Measurements from ENCODE around the gene TBPL1. TPM values are rescaled to one million over a fixed set of nuclear protein-coding genes. Genes with fewer than 3 reads are reported as not detected.

TBPL1 gene
- total RNA-seq, 4 donors from 2014 or later = 4.8 to 14.9 (median 6.6) TPM

- H3K27me3 ChIP-seq = no peaks in the 10 kb centered on the region
- no peak overlapping the region for H3K4me3 ChIP-seq
- H3K9me3 ChIP-seq = no peaks in the 10 kb centered on the region
- WGBS, 2 donors = 78 to 80% methylated on average over 2 of the region's 2 CpGs
- H3K4me1 ChIP-seq = peaks cover 0 to 9% (median 0%) of the 10 kb centered on the region in 4 donors
- DNase-seq (ENCODE audit: low spot score in 2 of 2) = no peak
- no peaks in the 10 kb centered on the region for H3K36me3 ChIP-seq
- no peak overlapping the region for H3K27ac ChIP-seq
- TF ChIP-seq CTCF (IDR thresholded peaks at IDR 0.05) (no peak), EP300 (IDR thresholded peaks at IDR 0.05) (no peak), POLR2A (IDR thresholded peaks at IDR 0.05) (no peak)
Measured at GRCh38 chr6:133948472-133948871, 4.6 kb upstream of the TBPL1 start.

GRCh38 chr6:133951227-133951626, 1.8 kb upstream of the TBPL1 start:
- Histone ChIP-seq H3K27ac (peak overlapping the region; percentile 83 to 98 (median 98)), H3K4me3 (peak overlapping the region in 3 of 4 donors; percentile 57 to 97 (median 78)), H3K36me3 (no peaks in the 10 kb centered on the region), H3K4me1 (peaks cover 0 to 33% (median 0%) of the 10 kb centered on the region in 4 donors), H3K27me3 (no peaks in the 10 kb centered on the region), H3K9me3 (no peaks in the 10 kb centered on the region)
- WGBS, 2 donors = 74 to 78% methylated on average over 4 of the region's 4 CpGs
- TF ChIP-seq POLR2A (IDR thresholded peaks at IDR 0.05) (no peak), CTCF (IDR thresholded peaks at IDR 0.05) (no peak), EP300 (IDR thresholded peaks at IDR 0.05) (no peak)
- no peak for DNase-seq (ENCODE audit: low spot score in 2 of 2)

GRCh38 chr6:133951881-133952814, 876 bp upstream of the TBPL1 start:
- Histone ChIP-seq H3K36me3 (no peaks in the 10 kb centered on the region), H3K4me1 (peaks cover 0 to 39% (median 0%) of the 10 kb centered on the region in 4 donors), H3K27ac (peak overlapping the region; percentile 83 to 98 (median 98)), H3K27me3 (no peaks in the 10 kb centered on the region), H3K9me3 (no peaks in the 10 kb centered on the region), H3K4me3 (peak overlapping the region; percentile 57 to 97 (median 80))
- DNase-seq (ENCODE audit: low spot score in 2 of 2) = peak; percentile 48 to 65
- TF ChIP-seq EP300 (IDR thresholded peaks at IDR 0.05) (peak in 1 of 2 donors; percentile 36), POLR2A (IDR thresholded peaks at IDR 0.05) (no peak), CTCF (IDR thresholded peaks at IDR 0.05) (peak; percentile 31 to 68 (median 42))
- WGBS, 2 donors = 1 to 2% methylated on average over 56 to 59 of the region's 65 CpGs

GRCh38 chr6:133953634-133954415, 801 bp downstream of the TBPL1 start:
- no peaks in the 10 kb centered on the region for H3K9me3 ChIP-seq
- no peak for DNase-seq (ENCODE audit: low spot score in 2 of 2)
- TF ChIP-seq CTCF (IDR thresholded peaks at IDR 0.05) (no peak), EP300 (IDR thresholded peaks at IDR 0.05) (no peak), POLR2A (IDR thresholded peaks at IDR 0.05) (no peak)
- peak overlapping the region; percentile 53 to 98 (median 98) for H3K27ac ChIP-seq
- H3K4me1 ChIP-seq = peaks cover 0 to 51% (median 1%) of the 10 kb centered on the region in 4 donors
- H3K27me3 ChIP-seq = no peaks in the 10 kb centered on the region
- 7 to 9% methylated on average over 23 of the region's 23 CpGs for WGBS, 2 donors
- H3K36me3 ChIP-seq = no peaks in the 10 kb centered on the region
- peak overlapping the region; percentile 57 to 97 (median 80) for H3K4me3 ChIP-seq

Measured in tibial nerve (tissue), 4 donors.